HG02943 (cell line): Measurements from ENCODE around the gene EEF1AKMT3.

Experiments used
- ATAC-seq: cut with Tn5 transposase; IDR thresholded peaks from one replicate; pipeline ENCODE4 v1.9.1; 2021; ENCODE audit warnings: mild to moderate bottlenecking, low read depth, moderate library complexity; ENCODE audit not compliant: unreplicated experiment

Gene EEF1AKMT3

GRCh38 chr12:57781801-57782200 is 9.4 kb downstream of the EEF1AKMT3 start:
- ATAC-seq = no peak

GRCh38 chr12:57782243-57782607 is 9.8 kb downstream of the EEF1AKMT3 start:
- ATAC-seq = no peak

GRCh38 chr12:57782608-57783465 is 10.4 kb downstream of the EEF1AKMT3 start, which contains the start of gene TSFM:
Gene TSFM (plus strand): TSS chr12:57782787. CDS start chr12:57782802, 15 bp downstream.
- ATAC-seq = peak; percentile 85

GRCh38 chr12:57783466-57783801 is 11.0 kb downstream of the EEF1AKMT3 start:
- no peak for ATAC-seq

- no peak for ATAC-seq
Observed at GRCh38 chr12:57783861-57784260, 11.4 kb downstream of the EEF1AKMT3 start.

DNA sequence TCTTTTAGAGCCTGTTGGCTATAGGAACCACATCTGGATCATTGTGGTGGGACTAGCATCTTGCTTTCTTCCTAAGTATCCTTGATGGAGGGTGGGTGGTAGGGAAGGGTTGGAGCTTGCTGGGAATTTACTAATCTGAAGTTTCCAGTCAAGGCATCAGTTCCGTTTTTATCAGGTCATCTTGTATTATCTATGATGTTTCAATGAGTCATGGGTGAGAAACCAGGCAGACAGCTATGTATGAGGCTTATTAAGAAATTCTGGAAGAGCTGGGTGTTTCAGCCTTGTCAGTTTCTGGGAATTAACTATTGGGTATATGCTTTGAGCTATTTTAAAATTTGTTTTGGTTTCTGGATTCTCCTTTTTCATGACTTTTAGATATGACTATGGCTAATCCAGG is 21.5 kb downstream of the EEF1AKMT3 start:
- no peak for ATAC-seq

- ATAC-seq = no peak
Observed at GRCh38 chr12:57795354-57795753, 22.9 kb downstream of the EEF1AKMT3 start.

DNA sequence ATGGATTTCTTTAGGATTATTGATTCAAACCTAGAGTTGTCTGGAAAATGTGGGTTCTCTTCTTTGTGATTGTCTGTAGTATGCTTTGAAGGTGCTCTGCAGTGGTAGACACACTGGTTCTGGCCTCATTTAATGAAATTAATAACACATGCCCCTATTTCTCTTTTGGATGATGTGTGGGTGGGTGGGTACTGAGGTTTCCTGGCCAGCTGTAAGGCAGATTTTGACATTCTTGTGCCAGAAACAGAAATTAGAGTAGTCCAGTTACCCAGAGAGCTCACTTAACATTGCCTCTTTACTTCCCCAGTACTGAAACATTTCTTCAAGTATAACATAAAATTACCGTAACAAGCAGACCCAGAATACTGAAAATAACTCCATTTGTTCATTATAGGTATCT is 24.6 kb downstream of the EEF1AKMT3 start:
- no peak for ATAC-seq

GRCh38 chr12:57797933-57798332 is 25.5 kb downstream of the EEF1AKMT3 start:
- ATAC-seq = no peak

GRCh38 chr12:57800965-57801364 is 28.6 kb downstream of the EEF1AKMT3 start:
- no peak for ATAC-seq

DNA sequence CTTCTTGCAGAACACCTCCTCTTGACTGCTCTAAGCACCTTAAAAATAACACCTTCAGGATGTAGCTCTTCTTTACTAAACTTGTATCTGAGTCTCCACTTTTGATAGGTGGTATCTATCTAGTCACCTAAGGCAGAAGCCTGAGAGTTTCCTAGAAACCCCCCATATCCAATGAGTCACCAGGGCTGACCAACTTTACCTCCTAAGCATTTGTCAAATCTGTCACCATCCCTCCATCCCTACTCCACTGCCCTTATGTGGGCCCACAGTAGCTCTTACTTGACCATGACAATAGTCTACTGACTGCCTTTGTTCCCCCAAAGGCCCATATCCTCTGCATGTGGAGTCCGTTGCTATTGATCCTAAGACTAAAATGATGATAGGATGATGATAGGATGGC is 30.2 kb downstream of the EEF1AKMT3 start:
- no peak for ATAC-seq

DNA sequence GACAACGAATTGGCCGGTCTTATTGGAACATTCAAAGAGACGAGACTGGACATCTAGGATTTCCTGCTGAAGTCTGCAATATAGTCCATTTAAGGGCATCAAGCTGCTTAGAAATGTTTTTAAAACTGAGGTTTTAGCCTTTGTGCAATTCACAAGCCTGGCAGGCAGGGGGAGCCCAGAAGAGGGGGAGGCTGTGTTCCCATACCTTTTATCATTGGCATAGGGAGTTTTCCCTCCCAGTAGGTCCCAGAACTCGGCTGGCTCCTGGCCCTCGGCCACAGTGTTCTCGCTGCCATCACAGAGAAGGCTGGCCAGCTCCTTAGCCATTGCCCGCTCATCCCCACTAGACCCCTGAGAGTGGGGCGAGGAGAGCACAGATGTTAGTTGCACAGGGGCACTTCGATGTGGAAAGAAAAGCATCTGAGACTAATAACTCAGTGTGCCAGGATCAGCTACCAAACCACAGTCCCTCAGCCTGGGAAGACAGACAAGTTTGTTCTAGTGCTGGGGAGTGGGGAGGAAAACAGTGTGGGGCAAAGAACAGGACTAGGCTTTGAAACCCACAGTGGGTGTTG is 31.0 kb downstream of the EEF1AKMT3 start:
- no peak for ATAC-seq

- no peak for ATAC-seq
Observed at GRCh38 chr12:57806677-57807076, 34.3 kb downstream of the EEF1AKMT3 start.

- no peak for ATAC-seq
Observed at GRCh38 chr12:57807285-57807684, 34.9 kb downstream of the EEF1AKMT3 start.

GRCh38 chr12:57808351-57808750 is 35.9 kb downstream of the EEF1AKMT3 start:
- no peak for ATAC-seq

GRCh38 chr12:57809425-57809824 is 37.0 kb downstream of the EEF1AKMT3 start:
- no peak for ATAC-seq

DNA sequence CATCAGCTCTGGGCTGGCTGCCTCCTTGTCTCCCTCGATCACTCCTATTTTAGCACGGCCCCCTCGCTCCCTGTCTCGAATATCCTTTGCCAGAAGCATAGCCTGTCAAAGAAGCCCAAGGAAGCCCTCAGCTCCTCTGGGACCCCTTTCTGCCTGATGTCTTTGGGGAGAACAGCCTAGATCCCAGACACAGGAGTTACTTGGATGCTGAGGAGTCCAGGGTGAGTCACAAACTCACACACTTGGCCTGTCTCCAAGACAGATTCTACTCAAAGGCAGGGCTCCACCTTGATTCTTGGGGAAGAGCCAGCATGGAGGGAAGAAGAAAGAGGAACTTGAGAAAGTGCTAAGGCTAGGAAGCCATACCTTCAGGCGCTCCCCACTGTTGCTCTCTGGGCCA is 38.0 kb downstream of the EEF1AKMT3 start:
- ATAC-seq = no peak

GRCh38 chr12:57811028-57811755 is 38.8 kb downstream of the EEF1AKMT3 start:
- no peak for ATAC-seq

GRCh38 chr12:57813111-57813970 is 40.9 kb downstream of the EEF1AKMT3 start:
- ATAC-seq = no peak

GRCh38 chr12:57813971-57814772 is 41.8 kb downstream of the EEF1AKMT3 start:
- no peak for ATAC-seq
